K562 (cell line): ENCODE results near the gene ECI1.

Experiments
- E2F5 ChIP-seq: sonication (generic); formaldehyde crosslinking; IDR thresholded peaks from 2 replicates; pipeline ENCODE4 v1.8.0; 2022; ENCODE audit warnings: mild to moderate bottlenecking, missing genetic modification reagents
- NONO ChIP-seq, 2 experiments: fragments of 200-400 bp in 1 of 2; fragments of 450-650 bp in 1 of 2; formaldehyde crosslinking in 1 of 2; IDR thresholded peaks; 2 replicates each; pipeline ENCODE4 v1.6.1; 2017; ENCODE audit warnings: low read depth in 2 of 2, mild to moderate bottlenecking in 2 of 2, moderate library complexity in 2 of 2, low read length in 1 of 2
- SAFB2 ChIP-seq: fragments of 200-400 bp; formaldehyde crosslinking; IDR thresholded peaks from 2 replicates; pipeline ENCODE4 v1.6.1; 2018; ENCODE audit warnings: borderline replicate concordance, low read length, low read depth, moderate library complexity; ENCODE audit not compliant: severe bottlenecking

DNA sequence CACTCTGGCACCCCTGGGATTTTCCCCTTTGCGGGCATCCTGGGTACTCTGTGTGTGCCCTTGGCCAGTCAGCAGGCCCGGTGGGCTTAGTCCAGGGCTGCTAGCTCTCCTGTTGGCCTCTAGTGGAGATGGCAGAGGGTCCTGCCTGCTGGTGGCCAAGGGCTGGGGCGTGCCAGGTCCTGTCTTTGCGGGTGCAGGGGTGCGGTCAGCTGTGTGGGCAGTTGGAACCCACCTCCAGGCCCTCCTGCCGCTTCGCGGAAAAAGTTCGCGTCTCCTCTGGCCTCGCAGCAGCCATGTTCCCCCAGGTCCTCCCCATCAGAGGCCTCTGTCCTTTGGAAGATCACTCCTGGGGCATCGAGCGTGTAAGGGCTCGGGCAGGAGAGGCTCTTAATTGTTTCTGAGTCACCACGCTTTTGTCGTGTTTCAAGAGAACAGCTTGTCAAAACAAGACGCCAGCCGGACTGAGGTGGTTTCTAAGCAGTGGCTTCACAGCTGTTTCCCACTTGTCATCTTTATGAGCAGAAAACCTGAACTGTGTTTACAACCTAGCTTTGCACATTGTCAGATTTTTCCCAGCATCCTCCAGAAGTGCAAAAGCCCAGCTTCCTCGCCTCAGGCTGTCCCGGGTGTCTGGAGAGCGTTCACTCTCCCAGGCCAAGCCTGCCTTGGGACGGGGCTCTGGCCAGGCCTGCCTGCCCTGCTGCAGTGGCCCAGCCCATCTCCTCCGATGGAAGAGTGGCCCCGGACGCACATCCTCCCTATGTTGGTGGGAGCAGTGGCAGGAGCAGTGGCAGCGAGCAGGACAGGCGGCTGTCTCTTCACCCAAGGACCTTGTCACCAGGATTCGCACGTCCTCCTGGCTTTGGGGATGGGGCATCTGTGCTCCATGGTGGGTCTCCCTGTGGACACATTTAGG is 20.1 kb downstream of the ECI1 start:
- TF ChIP-seq E2F5 (CRISPR knock-in tag) (no peak), SAFB2 (no peak), NONO (IDR thresholded peaks at IDR 0.05; ENCODE audit: low read depth in 2 of 2, low read length in 1 of 2) (no peak)
